CD4-positive, alpha-beta T cell treated with Interleukin-6 at 100 ng/mL for 8 hours (primary cell): ENCODE data around the gene LDLRAD3.

Experiments used
- DNase-seq: peaks from one replicate; pipeline ENCODE4 v3.0.0-alpha.2; 2020; ENCODE audit warnings: mixed read lengths, low spot score

LDLRAD3 gene

DNA sequence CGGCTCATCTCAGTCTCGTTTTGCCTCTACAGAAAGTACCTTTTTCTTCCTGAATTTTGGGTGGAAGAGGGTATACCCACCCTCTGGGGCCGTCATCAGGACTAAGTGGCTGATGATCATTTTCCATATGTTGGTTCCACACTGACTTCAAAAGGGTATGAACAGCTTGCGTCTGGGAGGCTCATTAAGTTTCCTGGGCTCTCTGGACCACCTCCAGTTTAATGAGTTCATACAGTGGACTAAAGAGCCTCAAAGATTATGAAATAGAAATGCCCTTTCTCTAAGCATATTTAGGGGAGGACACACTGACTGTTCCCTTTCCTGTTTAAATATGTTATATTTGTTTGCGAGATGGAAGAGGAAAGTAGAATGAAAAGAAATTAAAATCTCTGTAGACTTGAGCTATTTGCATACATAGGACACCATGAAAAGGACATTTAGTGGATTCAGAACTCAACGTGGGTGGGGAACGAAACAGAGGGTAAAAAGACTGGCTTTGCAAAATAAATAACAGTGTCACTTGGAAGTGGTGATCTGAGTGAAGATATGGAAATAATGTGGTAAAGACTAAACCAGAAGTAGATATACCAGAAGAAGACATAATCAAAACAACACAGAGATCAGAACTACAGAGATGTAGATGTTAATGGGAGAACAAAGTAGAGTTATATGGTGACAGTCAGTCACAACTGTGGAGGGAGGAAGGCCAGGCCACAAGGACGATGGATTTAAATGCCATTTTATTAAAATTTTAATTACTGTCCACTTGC lies 18.7 kb downstream of the LDLRAD3 start:
- DNase-seq: no peak

DNA sequence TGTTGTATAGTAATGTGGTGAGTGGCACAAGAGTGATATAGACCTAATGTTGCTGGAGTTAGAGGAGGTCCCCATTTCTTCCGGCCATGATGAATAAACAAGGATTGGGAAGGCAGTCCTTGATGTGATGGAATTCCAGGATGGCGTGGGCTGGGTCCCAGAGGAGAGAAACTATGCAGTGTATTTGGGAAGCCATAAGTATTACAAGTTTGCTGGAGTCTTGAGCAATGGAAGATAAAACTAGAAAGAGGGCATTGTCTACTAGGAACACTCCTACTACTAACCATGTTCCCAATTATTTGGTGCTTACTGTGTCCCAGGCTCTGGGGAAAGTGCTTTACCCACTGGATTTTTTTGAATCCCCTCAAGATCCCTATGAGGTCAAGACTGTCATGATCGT lies 20.0 kb downstream of the LDLRAD3 start:
- no peak for DNase-seq

DNA sequence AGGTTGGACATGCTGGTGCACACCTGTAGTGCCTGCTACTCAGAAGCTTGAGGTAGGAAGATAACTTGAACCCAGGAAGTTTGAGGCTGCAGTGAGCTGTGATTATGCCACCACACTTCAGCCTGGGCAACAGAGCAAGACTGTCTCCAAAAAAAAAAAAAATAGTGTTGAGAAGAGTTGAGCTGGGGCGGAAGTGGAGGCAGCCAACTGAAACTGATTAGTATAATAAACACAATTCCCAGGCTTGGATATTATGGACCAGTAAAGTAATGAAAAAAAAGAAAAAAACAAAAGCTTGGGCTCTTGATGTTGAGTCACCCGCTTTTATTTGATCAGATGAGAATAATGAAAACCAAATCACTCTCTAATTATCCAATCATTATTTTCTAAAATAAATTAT lies 21.0 kb downstream of the LDLRAD3 start:
- no peak for DNase-seq

DNA sequence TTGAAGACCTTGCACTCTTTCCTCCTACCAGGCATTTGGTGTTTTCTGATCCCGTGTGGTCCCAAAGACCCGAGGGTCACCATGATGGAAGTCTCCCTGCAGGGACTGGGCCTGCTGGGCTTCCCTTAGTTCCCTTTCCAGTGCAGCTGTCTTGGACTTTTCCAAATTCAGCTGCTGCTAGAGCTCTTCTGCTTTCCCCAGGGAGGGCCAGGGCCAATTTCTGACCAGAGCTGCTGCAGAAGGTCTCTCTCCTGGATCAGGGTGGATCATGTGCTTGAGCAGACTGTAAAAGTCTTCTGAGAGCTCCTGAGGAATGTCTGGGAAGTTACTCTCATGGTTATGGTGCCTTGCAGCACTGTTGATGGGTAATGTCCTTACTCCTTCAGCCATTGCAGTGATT lies 23.2 kb downstream of the LDLRAD3 start:
- no peak for DNase-seq

DNA sequence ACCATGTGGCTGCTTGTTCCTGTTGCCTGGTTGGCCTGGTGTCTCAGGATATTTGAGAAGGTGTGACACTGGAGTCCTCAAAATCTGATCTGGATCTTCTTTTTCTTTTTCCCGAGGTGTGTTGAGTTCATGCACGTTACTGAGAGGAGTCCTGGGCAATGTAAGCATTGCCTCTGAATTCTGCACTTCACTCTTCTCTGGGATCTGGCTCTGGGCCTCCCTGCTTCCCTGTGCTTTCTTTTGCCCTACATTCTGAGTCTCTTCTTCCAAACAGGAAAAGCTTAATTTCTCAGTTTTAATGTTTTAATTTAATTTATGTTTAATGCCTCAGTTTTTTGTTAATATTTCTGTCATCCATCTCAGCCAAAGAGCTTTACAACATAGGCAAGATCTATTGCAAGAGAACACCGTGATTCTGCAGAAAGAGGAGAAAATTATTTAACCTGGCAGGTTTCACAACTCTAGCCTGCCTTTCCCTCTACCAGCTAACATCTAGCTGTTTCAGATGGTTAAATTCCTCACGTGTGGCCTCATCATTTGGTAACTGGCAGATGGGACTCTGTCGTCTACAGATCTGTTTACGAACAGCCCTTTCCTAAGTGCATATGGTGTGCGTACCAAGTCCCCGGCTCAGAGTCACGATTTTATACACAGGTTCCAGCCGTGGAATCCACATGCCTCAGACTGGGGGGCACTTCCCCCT lies 24.7 kb downstream of the LDLRAD3 start:
- DNase-seq: no peak

DNA sequence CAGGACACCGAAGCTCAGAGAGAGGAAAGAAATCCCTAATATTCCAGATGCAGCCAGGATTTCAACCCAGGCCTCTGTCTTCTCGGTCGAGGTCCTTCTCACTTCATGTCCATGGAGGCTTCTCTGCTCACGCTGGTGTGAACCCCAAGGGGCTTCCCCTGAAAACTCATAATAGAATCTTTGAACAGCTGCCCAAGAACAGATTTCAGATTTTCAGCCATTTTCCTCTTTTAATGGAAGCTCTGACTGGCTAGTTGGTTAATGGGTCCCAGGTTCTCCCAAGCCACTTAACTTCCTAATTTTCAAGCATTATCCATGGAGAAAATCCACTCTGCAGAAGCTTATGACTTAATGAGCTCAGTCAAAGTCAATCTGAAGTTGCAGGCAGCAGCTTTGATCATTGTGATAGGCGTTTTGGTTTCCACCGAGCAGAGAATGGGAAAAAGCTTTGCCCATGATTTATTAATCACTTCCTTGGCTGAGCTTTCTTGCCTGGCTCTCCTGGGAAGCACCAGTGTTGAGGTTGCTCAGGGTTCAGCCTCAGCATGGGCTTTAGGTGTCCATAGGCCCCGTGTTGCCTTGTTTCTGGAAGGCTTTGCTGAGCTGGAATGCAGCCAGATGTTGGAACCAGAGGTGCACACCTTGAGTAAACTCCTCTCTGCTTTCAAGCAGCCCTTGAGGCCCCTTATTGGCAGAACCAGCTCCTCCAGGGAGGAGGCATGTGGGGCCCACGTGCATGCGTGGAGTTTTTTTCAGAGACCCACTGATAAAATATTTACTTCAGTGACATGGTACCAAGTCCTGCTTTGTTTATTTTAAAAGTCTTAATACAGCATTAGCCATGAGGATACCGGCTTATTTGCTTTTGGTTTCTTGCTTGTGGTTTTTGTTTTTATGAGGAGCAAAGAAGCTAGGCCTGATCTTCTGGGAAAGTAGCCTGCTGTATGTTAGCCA lies 25.5 kb downstream of the LDLRAD3 start:
- no peak for DNase-seq

DNA sequence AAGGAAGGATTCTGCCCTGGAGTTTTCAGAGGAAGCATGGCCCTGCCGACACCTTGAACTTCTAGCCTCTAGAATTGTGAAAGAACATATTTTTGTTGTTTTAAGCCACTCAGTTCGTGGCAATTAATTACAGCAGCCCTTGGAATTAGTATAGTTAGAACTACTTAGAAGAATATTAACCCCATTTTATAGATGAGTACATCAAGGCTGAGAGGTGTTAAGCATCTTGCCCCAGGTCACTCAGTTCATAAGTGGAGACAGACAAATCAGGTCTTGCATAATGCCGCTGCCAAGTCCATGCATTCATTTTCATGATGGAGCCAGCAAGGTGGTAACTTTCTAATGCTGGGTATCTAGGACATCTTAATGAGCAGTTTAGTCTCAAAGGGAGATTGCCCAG lies 26.6 kb downstream of the LDLRAD3 start:
- no peak for DNase-seq

DNA sequence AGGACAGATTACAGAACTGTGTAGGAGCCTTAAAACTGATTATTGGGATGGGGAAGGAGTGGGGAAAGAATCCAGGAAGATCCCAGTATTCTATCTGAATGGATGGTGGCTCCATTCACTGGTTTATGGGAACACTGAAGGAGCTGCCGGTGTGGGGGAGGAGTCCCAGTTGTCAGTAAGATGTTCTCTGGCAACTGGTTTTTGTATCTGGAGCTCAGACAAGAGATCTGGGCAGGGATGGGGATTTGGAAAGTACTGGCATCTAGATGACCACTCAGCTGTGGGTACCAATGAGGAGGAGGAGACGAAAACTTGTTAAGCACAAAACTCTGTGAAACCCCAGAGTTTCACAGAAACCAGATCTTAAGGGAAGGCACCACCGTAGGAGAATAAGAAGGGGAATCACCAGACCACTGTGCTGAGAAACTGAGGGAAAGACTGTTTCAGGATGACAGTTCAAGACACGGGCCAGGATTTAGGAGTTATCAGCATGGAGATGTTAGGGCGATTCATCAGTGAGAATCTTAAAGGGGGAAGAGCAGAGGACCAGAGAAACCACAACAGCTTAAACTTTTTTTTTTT lies 28.1 kb downstream of the LDLRAD3 start:
- DNase-seq: no peak

DNA sequence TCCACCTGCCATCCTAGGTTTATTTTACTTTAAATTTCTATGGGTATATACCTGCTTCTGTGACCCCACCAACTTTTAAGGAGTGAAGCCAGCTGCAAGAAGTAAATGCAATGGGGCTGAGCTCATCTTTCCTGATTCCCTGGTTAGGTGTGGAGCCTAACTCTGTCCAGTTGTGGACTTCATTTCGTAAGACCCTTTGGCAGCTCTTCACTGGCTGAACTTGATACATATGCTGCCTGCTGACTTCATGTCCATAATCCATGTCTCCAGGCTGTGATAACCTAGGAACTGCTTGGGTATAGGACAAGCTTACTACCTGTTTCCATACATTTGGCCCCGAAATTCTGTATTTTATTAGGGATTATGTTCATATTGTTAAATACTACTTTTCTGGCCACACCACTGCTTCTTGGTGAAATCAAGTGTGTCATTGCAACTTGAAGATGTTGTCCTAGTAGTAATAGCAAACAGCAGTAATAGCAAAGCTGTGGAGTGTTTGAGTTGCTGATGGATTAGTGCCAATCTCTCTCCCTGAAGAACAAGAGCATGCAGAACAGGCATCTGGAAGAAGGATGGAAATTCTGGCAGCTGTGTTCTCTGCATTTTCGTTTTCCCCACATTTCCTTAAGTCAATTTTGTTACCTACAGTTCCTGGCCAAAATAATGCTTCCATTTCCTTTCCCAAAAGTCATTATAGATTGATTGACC lies 31.2 kb downstream of the LDLRAD3 start:
- no peak for DNase-seq

DNA sequence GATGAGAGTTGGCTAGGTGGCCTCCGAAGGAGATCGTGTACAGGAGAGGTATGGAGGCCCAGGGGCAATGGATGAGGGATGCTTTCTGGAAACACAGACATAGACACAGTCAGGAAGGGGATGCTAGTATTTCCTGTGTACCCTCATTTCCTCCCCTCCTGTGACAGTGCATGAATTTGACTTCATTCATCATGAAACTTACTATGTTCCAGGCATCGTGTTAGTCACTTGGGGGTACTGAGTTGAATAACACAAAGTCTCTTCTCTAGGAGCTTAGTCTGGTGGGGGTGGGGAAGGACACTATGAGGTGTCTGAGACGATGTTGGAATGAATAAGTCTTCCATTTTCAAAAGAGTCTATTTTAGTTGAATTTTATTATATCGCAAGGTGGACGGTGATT lies 32.6 kb downstream of the LDLRAD3 start:
- DNase-seq: no peak

DNA sequence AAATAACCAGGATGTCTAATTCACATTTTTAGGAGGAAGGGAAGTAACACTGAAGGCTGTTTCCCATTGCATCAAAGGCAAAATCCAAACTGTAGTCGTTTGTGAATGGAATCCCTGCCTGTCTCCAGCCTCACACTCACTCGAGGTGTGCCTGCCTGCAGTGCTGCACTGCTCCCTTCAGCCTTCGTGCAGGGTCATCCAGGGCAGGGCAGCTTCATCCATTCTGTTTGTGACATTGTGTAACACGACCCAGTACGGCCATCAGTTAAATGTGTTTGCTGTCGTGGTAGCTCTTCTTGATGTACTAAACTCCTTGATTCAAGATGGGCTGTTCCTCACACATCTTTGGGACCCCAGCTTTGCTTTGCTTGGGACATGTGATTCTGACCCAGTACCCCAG lies 34.3 kb downstream of the LDLRAD3 start:
- no peak for DNase-seq

DNA sequence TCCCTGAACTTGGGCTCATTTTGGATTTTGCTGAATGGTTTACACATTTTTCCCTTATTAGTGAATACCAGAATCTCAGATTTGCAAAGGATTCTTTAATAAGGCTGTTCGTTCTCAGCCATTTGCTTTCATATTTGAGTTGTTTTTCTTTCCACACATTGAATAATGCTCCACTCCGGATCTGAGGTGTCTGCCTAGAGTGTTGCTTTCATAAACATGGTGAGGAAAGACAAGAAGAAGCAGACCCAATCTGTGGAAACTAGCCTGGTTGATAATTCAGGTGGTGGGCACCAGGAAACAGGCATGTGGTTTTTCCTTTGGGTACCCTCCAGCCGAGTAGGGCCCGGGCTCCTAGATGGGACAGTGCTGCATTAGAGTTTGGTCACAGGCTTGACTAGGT lies 35.0 kb downstream of the LDLRAD3 start:
- DNase-seq: no peak

DNA sequence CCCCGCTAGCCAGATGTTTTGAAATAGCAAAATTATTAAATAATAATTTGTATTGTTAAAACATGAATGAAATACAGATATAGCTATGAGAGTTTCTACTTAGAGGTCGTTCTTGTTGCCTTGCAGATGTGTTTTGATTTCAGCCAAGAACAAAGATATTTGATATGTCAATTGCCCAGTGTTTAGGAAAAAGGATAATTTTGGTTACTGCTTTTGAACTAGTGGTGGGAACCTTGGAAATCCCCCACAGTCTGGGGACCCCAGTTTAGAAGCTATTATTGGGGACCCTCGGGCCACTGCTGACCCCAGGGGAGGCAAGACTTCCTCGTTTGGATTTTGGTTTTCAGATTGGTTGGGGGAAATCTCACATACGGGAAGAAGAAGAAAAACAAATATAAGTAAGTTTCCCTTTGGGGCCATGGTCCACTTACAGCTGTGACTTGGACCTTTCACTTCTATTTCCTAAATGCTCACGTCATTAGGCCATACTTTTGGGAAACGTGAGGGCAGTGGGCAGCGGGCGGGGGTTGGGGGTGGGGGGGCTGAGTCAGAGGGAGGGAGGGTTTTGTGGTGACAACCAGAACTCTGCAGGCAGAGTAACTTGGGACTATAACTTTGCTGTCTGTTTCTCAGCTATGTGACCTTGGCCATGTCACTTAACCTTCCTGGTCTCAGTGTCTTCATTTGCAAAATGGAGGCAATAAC lies 37.0 kb downstream of the LDLRAD3 start:
- no peak for DNase-seq

DNA sequence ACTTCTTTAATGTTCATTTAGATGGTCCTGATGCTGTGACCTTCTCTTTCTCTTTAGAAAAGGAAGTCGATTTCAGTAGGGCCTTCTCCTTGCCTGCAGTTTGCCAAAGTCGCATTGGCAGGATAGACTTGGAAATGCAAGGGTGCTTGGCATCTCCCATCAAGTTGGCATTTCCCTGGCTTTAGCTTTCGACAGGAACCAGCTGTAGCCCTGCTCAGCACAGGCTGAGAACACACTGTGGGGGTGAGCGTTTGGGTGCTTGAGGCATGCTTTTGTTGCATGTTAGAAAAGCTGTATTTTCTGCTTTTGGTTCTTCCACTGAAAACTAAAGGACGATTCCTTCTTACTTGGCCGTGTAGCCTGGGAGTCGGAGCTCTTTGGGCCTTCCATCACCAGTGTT lies 37.7 kb downstream of the LDLRAD3 start:
- no peak for DNase-seq

DNA sequence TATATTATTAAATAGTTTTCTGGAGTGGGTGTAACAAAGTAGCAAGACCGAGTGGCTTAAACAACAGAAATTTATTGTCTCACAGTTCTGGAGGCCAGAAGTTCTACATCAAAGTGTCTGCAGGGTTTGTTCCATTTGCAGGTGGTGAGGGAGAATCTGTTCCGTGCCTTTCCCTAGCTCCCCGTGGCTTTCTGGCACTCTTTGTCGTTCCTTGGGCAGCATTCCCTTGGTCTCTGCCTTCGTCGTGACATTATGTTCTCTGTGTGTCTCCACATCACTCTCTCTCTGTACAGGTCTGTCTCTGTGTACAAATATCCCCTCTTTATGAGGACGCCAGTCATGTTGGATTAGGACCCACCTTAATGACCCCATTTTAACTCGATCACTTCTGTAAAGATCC lies 38.2 kb downstream of the LDLRAD3 start:
- no peak for DNase-seq

DNA sequence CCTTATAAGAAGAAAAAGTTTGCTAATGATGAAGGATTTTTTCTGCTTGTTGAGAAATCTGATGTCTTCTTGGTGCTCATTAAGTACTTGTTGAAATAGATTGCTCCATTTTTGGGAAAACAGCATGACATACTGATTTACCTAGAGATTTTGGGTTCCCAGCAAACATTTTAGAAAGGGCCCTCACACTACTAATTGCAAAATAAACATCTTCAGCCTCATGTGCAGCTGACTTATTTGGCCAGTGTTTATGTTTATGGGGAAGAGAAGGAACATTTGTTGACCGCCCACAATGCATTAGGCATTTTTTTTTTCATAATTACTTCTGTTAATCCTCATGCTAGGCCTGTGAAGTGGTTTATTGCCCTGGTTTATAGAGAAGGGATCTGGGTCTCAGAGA lies 40.1 kb downstream of the LDLRAD3 start:
- DNase-seq: no peak

DNA sequence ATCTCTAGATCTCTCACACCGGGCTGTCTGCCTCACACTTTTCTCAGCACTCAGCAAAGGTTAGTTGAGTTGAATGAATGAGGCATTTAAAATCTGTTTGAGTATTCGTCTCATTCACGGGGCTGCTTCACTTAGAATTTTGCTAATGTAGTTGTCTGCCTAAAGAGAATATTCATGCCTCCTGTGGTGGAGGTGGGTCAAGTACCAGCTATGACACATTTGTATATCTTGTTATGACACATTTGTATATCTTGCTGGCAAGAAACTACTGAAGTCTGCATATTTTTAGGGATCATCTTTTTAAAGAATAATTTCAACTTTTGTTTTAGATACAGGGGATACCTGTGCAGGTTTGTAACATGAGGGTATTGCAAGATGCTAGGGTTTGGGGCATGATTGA lies 43.1 kb downstream of the LDLRAD3 start:
- DNase-seq: no peak

DNA sequence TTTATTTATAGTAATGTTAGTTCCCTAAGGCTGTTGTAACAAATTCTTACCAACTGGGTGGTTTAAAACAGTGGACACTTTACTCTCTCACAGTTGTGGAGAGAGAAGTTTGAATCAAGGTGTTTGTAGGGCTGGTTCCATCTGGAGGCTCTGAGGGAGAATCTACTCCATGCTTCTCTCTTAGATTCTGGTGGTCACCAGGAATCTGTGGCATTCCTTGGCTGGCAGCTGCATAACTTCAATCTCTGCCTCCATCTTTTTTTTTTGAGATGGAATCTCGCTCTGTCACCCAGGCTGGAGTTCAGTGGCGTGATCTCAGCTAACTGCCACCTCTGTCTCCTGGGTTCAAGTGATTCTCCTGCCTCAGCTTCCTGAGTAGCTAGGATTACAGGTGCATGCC lies 46.3 kb downstream of the LDLRAD3 start:
- DNase-seq: no peak

DNA sequence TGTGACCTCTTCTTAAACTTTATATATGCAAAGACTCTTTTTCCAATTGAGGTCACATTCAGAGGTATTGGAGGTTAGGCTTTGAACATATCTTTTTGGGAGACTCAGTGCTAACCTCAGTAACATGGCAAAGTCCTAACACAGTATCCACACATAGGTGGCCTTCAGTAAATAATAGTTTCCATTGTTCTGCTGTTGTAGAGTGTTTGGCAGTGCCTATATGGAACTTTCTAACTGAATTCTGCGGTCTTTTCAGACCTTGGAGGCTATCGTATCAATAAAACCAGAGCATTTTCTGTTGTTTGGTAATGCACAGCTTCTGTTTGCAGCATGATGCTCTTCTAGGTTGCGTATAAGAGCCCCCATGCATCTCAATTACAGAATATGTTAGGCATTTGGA lies 47.0 kb downstream of the LDLRAD3 start:
- no peak for DNase-seq

DNA sequence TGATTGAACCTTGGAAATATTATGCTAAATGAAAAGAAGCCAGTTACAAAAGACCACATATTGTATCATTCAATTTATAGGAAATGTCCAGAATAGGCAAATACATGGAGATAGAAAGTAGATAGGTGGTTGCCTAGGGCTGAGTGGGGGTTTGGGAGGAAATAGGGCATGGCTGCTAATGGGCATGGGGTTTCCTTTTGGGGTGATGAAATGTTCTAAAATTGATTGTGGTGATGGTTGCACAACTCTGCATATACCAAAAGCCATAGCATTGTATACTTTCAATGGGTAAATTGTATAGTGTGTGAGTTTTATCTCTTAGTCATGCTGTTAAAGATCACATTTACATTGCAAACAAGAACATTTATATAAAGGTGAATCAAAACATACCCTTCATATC lies 48.7 kb downstream of the LDLRAD3 start:
- no peak for DNase-seq

DNA sequence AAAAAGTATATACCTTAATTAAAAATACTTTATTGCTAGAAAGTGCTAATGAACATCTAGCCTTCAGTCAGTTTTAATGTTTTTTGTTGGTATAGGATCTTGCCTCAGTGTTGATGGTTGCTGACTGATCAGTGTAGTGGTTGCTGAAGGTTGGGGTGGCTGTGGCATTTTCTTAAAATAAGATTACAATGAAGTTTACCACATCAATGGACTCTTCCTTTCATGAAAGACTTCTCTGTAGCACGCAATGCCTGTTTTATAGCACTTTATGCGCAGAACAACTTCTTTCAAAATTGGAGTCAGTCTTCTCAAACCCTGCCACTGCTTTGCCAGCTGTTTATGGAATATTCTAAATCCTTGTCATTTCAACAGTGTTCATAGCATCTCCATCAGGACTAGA lies 50.6 kb downstream of the LDLRAD3 start:
- DNase-seq: no peak
